Neural progenitor cell (in vitro differentiated cells): Measurements from ENCODE around the gene PRDM15. TPM values are rescaled to one million over a fixed set of nuclear protein-coding genes. Genes with fewer than 3 reads are reported as not detected.

ENCODE experiments used
- DNase-seq: peaks from one replicate; pipeline ENCODE4 v3.0.0-alpha.2; 2016; ENCODE audit warnings: low spot score
- H2AFZ ChIP-seq: fragments of 200-600 bp; sonication (generic); replicated peaks from 2 replicates; pipeline ENCODE4 v1.6.1; 2016; ENCODE audit warnings: antibody characterized with exemption
- H3F3A ChIP-seq: fragments of 200-600 bp; sonication (generic); 2 replicates; pipeline ENCODE4 v1.6.1; 2016; ENCODE audit warnings: antibody characterized with exemption, low read depth
- H3K27ac ChIP-seq: fragments of 200-600 bp; sonication (generic); 2 replicates; pipeline ENCODE4 v1.5.1; 2016; ENCODE audit warnings: mild to moderate bottlenecking
- H3K27me3 ChIP-seq: fragments of 200-600 bp; sonication (generic); 2 replicates; pipeline ENCODE4 v1.6.1; 2016; ENCODE audit warnings: mild to moderate bottlenecking, moderate library complexity
- H3K36me3 ChIP-seq: fragments of 200-600 bp; sonication (generic); 2 replicates; pipeline ENCODE4 v1.5.1; 2016
- H3K4me1 ChIP-seq: fragments of 200-600 bp; sonication (generic); 2 replicates; pipeline ENCODE4 v1.6.1; 2016; ENCODE audit warnings: mixed run types
- H3K4me2 ChIP-seq: fragments of 200-600 bp; sonication (generic); 2 replicates; pipeline ENCODE4 v1.6.1; 2016
- H3K4me3 ChIP-seq: fragments of 200-600 bp; sonication (generic); 2 replicates; pipeline ENCODE4 v1.5.1; 2016
- H3K79me2 ChIP-seq: fragments of 200-600 bp; sonication (generic); 2 replicates; pipeline ENCODE4 v1.6.1; 2016; ENCODE audit warnings: low read depth
- H3K9ac ChIP-seq: fragments of 200-600 bp; sonication (generic); 2 replicates; pipeline ENCODE4 v1.6.1; 2016
- H3K9me3 ChIP-seq: fragments of 200-600 bp; sonication (generic); 2 replicates; pipeline ENCODE4 v1.5.1; 2016; ENCODE audit warnings: low read depth
- H4K20me1 ChIP-seq: fragments of 200-600 bp; sonication (generic); 2 replicates; pipeline ENCODE4 v1.6.1; 2016; ENCODE audit warnings: low read depth
- H3K27ac Mint-ChIP-seq: 3 replicates; pipeline ENCODE4 v1.8.0; 2021; ENCODE audit warnings: mixed read lengths
- H3K27me3 Mint-ChIP-seq: 2 replicates; pipeline ENCODE4 v1.8.0; 2022; ENCODE audit warnings: low read depth, mild to moderate bottlenecking, inconsistent platforms, moderate library complexity, mixed read lengths; ENCODE audit not compliant: insufficient read depth
- H3K36me3 Mint-ChIP-seq: 3 replicates; pipeline ENCODE4 v1.8.0; 2021; ENCODE audit warnings: mixed read lengths
- H3K4me1 Mint-ChIP-seq: 3 replicates; pipeline ENCODE4 v1.8.0; 2021; ENCODE audit warnings: mixed read lengths
- H3K4me3 Mint-ChIP-seq: 3 replicates; pipeline ENCODE4 v1.8.0; 2021; ENCODE audit warnings: mild to moderate bottlenecking, moderate library complexity, mixed read lengths
- H3K9me3 Mint-ChIP-seq: 3 replicates; pipeline ENCODE4 v1.8.0; 2020; ENCODE audit warnings: mixed read lengths
- EZH2 ChIP-seq: fragments of 200-600 bp; sonication (generic); IDR thresholded peaks from 2 replicates; pipeline ENCODE4 v1.6.1; 2017; ENCODE audit warnings: antibody characterized with exemption, mild to moderate bottlenecking, moderate library complexity
- EZH2phosphoT487 ChIP-seq: fragments of 200-600 bp; sonication (generic); IDR thresholded peaks from 2 replicates; pipeline ENCODE4 v1.6.1; 2017; ENCODE audit warnings: antibody characterized with exemption
- total RNA-seq: library from RNA; depleted of rRNA; stranded (reverse); fragments of >200 nt; gene quantifications from 2 replicates; pipeline ENCODE4 v1.2.3, GENCODE V29; 2015; ENCODE audit warnings: low replicate concordance
- TF ChIP-seq, protein P1 (sequence below): fragments of 200-600 bp; sonication (generic); IDR thresholded peaks from 2 replicates; pipeline ENCODE4 v1.5.1; 2017; ENCODE audit warnings: antibody characterized with exemption, mild to moderate bottlenecking

The PRDM15 gene
- total RNA-seq, 1 donor from 2014 or later, result 9.0 TPM

- H3K79me2 ChIP-seq, result no peaks in the 10 kb centered on the region
- H3K4me3 ChIP-seq, result no peak overlapping the region
- Mint-ChIP-seq H3K4me1 (peaks cover 11% of the 10 kb centered on the region), H3K27me3 (peaks cover 2% of the 10 kb centered on the region), H3K27ac (no peak overlapping the region), H3K9me3 (no peaks in the 10 kb centered on the region), H3K36me3 (no peaks in the 10 kb centered on the region), H3K4me3 (no peak overlapping the region)
- H3K36me3 ChIP-seq, result no peaks in the 10 kb centered on the region
- H3K27me3 ChIP-seq, result no peaks in the 10 kb centered on the region
- DNase-seq, result no peak
- H3K4me1 ChIP-seq, result no peaks in the 10 kb centered on the region
- H3K9me3 ChIP-seq, result no peaks in the 10 kb centered on the region
- H4K20me1 ChIP-seq, result no peaks in the 10 kb centered on the region
- H3K4me2 ChIP-seq, result no peak overlapping the region
- H3K9ac ChIP-seq, result no peak overlapping the region
- H3K27ac ChIP-seq, result no peak overlapping the region
- H3F3A ChIP-seq, result no peaks in the 10 kb centered on the region
- TF ChIP-seq, protein P1, sequence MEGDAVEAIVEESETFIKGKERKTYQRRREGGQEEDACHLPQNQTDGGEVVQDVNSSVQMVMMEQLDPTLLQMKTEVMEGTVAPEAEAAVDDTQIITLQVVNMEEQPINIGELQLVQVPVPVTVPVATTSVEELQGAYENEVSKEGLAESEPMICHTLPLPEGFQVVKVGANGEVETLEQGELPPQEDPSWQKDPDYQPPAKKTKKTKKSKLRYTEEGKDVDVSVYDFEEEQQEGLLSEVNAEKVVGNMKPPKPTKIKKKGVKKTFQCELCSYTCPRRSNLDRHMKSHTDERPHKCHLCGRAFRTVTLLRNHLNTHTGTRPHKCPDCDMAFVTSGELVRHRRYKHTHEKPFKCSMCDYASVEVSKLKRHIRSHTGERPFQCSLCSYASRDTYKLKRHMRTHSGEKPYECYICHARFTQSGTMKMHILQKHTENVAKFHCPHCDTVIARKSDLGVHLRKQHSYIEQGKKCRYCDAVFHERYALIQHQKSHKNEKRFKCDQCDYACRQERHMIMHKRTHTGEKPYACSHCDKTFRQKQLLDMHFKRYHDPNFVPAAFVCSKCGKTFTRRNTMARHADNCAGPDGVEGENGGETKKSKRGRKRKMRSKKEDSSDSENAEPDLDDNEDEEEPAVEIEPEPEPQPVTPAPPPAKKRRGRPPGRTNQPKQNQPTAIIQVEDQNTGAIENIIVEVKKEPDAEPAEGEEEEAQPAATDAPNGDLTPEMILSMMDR, result no peak
- TF ChIP-seq EZH2, result no peak
- no peak for TF ChIP-seq EZH2phosphoT487
- no peak overlapping the region for H2AFZ ChIP-seq
Observed at GRCh38 chr21:41863439-41863740, 15.8 kb downstream of the PRDM15 start.

- H3K4me3 Mint-ChIP-seq, result peak overlapping the region; percentile 38
- no peaks in the 10 kb centered on the region for H3K9me3 Mint-ChIP-seq
- Histone ChIP-seq H3K36me3 (no peaks in the 10 kb centered on the region), H3K9ac (no peak overlapping the region), H3K27ac (no peak overlapping the region), H4K20me1 (no peaks in the 10 kb centered on the region), H3K27me3 (no peaks in the 10 kb centered on the region), H3K9me3 (no peaks in the 10 kb centered on the region), H2AFZ (no peak overlapping the region), H3F3A (no peaks in the 10 kb centered on the region), H3K79me2 (no peaks in the 10 kb centered on the region), H3K4me3 (no peak overlapping the region), H3K4me1 (no peaks in the 10 kb centered on the region), H3K4me2 (no peak overlapping the region)
- peaks cover 11% of the 10 kb centered on the region for H3K4me1 Mint-ChIP-seq
- DNase-seq, result no peak
- peaks cover 5% of the 10 kb centered on the region for H3K27me3 Mint-ChIP-seq
- peaks cover 2% of the 10 kb centered on the region for H3K36me3 Mint-ChIP-seq
- TF ChIP-seq EZH2 (no peak), EZH2phosphoT487 (no peak)
- TF ChIP-seq, protein P1, result peak; percentile 4
- peak overlapping the region; percentile 69 for H3K27ac Mint-ChIP-seq
Observed at GRCh38 chr21:41861987-41862386, 17.2 kb downstream of the PRDM15 start.

DNA sequence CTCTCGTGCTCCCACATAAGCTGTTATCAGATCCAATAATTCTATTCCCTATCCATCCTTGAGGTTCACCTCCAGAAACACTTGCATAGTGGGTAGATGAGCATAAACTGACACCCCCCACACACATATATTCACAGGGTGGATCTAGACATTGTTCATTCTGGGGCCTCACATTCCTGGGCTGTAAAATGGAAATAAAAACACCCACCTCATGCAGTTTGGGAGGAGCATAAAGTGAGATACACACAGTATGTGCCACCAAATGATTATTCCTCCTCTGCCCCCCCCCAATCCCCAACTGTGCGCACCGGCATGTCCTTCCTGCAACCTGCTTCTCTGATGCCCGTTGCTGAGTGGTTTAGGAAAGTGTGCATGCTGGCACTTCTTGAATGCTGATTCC, 17.9 kb downstream of the PRDM15 start:
- Mint-ChIP-seq H3K36me3 (peaks cover 6% of the 10 kb centered on the region), H3K27me3 (peaks cover 5% of the 10 kb centered on the region), H3K4me3 (no peak overlapping the region), H3K9me3 (no peaks in the 10 kb centered on the region), H3K27ac (no peak overlapping the region), H3K4me1 (peaks cover 11% of the 10 kb centered on the region)
- no peak overlapping the region for H3K4me3 ChIP-seq
- no peak for DNase-seq
- H3F3A ChIP-seq, result no peaks in the 10 kb centered on the region
- no peaks in the 10 kb centered on the region for H4K20me1 ChIP-seq
- no peaks in the 10 kb centered on the region for H3K9me3 ChIP-seq
- H3K36me3 ChIP-seq, result no peaks in the 10 kb centered on the region
- H3K4me1 ChIP-seq, result no peaks in the 10 kb centered on the region
- H3K27me3 ChIP-seq, result no peaks in the 10 kb centered on the region
- H3K27ac ChIP-seq, result no peak overlapping the region
- no peaks in the 10 kb centered on the region for H3K79me2 ChIP-seq
- H2AFZ ChIP-seq, result no peak overlapping the region
- no peak overlapping the region for H3K4me2 ChIP-seq
- H3K9ac ChIP-seq, result no peak overlapping the region
- no peak for TF ChIP-seq EZH2
- no peak for TF ChIP-seq EZH2phosphoT487
- TF ChIP-seq, protein P1, result no peak
